Left lung (tissue), 10 donors: ENCODE data around the gene PALM. TPM values are rescaled to one million over a fixed set of nuclear protein-coding genes. Genes with fewer than 3 reads are reported as not detected.

Source experiments
- ATAC-seq: fragments of 200-7000 bp; cut with Tn5 transposase; one replicate; pipeline ENCODE4 v1.9.1; 2020; ENCODE audit warnings: moderate library complexity
- DNase-seq, 4 donors: peaks; one replicate each; pipeline ENCODE4 v3.0.0-alpha.2; 2013 to 2020
- H3K27ac ChIP-seq, 2 donors: fragments of 200-600 bp; sonication (generic) in 1 of 2; one replicate each; pipeline versions ENCODE4 v1.5.0 to v1.8.0; 2020 to 2021
- H3K27me3 ChIP-seq, 2 donors: fragments of 200-600 bp; sonication (generic) in 1 of 2; one replicate each; pipeline versions ENCODE4 v1.5.0 to v1.8.0; 2020 to 2021
- H3K36me3 ChIP-seq, 2 donors: fragments of 200-600 bp; sonication (generic) in 1 of 2; one replicate each; pipeline versions ENCODE4 v1.5.0 to v1.8.0; 2020 to 2021
- H3K4me1 ChIP-seq, 2 donors: fragments of 200-600 bp; one replicate each; pipeline ENCODE4 v1.8.0; 2021
- H3K4me3 ChIP-seq, 2 donors: fragments of 200-600 bp; sonication (generic) in 1 of 2; one replicate each; pipeline versions ENCODE4 v1.5.0 to v1.8.0; 2020 to 2021; ENCODE audit warnings: mild to moderate bottlenecking in 1 of 2
- H3K9me3 ChIP-seq, 2 donors: fragments of 200-600 bp; sonication (generic) in 1 of 2; one replicate each; pipeline versions ENCODE4 v1.5.0 to v1.8.0; 2020 to 2021
- CTCF ChIP-seq, 2 donors: fragments of 200-600 bp; sonication (generic) in 1 of 2; IDR thresholded peaks; one replicate each; pipeline versions ENCODE4 v1.5.0 to v1.8.0; 2021; ENCODE audit warnings: antibody characterized with exemption in 2 of 2
- intact Hi-C, 2 donors: fragments of 100-400 bp; cut with DNase I; formaldehyde crosslinking; loops; one replicate each; pipeline versions ENCODE4 v1.11.2 to v1.14.2; 2022
- polyA plus RNA-seq, 6 donors: library from polyadenylated mRNA; unstranded; fragments of 120-200 nt; gene quantifications; one replicate each; pipeline ENCODE4 v1.2.1, GENCODE V29; 2013; ENCODE audit not compliant: insufficient read length in 6 of 6
- total RNA-seq, 2 donors: library from RNA; stranded (reverse); fragmentation: NEBNext Ultra II Directional; extraction: Animal tissue kit (Norgen Biotek cat#: 25700); gene quantifications; one replicate each; pipeline ENCODE4 v1.2.1, GENCODE V29; 2021
- donor health status: DM: no; HTN: yes; CAD: no.
- donor health status: DM: no; HTN: no; CAD: no.

The PALM gene
- total and polyA plus RNA-seq, 8 donors = 30.2 to 59.7 (median 39.8) TPM

- Histone ChIP-seq H3K27me3 (no peaks in the 10 kb centered on the region), H3K4me1 (peaks cover 16 to 53% of the 10 kb centered on the region in 2 donors), H3K4me3 (no peak overlapping the region), H3K9me3 (no peaks in the 10 kb centered on the region), H3K36me3 (no peaks in the 10 kb centered on the region), H3K27ac (peak overlapping the region in 1 of 2 donors; percentile 71)
- ATAC-seq (no peak), DNase-seq (no peak)
- no peak for TF ChIP-seq CTCF (IDR thresholded peaks at IDR 0.05)
- intact Hi-C loops = no loop called here
Measured at GRCh38 chr19:787536-787935, 78.8 kb downstream of the PALM start.

- no peak overlapping the region for H3K4me3 ChIP-seq
- no peaks in the 10 kb centered on the region for H3K27me3 ChIP-seq
- H3K9me3 ChIP-seq = no peaks in the 10 kb centered on the region
- peak overlapping the region; percentile 62 to 71 for H3K27ac ChIP-seq
- intact Hi-C loops = no loop called here
- no peaks in the 10 kb centered on the region for H3K36me3 ChIP-seq
- ATAC-seq = no peak
- H3K4me1 ChIP-seq = peaks cover 8 to 51% of the 10 kb centered on the region in 2 donors
- no peak for TF ChIP-seq CTCF (IDR thresholded peaks at IDR 0.05)
- no peak for DNase-seq
Measured at GRCh38 chr19:788686-788982, 79.9 kb downstream of the PALM start.

- peak overlapping the region; percentile 62 to 71 for H3K27ac ChIP-seq
- H3K4me3 ChIP-seq = no peak overlapping the region
- H3K27me3 ChIP-seq = no peaks in the 10 kb centered on the region
- no peak for DNase-seq
- intact Hi-C loops = no loop called here
- H3K36me3 ChIP-seq = no peaks in the 10 kb centered on the region
- H3K4me1 ChIP-seq = peaks cover 8 to 46% of the 10 kb centered on the region in 2 donors
- no peaks in the 10 kb centered on the region for H3K9me3 ChIP-seq
- TF ChIP-seq CTCF (IDR thresholded peaks at IDR 0.05) = no peak
- peak; percentile 52 for ATAC-seq
Measured at GRCh38 chr19:788983-789700, 80.4 kb downstream of the PALM start.

- H3K4me3 ChIP-seq = no peak overlapping the region
- no peaks in the 10 kb centered on the region for H3K9me3 ChIP-seq
- H3K4me1 ChIP-seq = peaks cover 8 to 44% of the 10 kb centered on the region in 2 donors
- H3K27me3 ChIP-seq = no peaks in the 10 kb centered on the region
- ATAC-seq = no peak
- TF ChIP-seq CTCF (IDR thresholded peaks at IDR 0.05) = no peak
- H3K36me3 ChIP-seq = no peaks in the 10 kb centered on the region
- H3K27ac ChIP-seq = peak overlapping the region; percentile 62 to 71
- no peak for DNase-seq
- intact Hi-C loops = no loop called here
Measured at GRCh38 chr19:789701-790060, 80.9 kb downstream of the PALM start.

- Histone ChIP-seq H3K4me1 (peaks cover 8 to 50% of the 10 kb centered on the region in 2 donors), H3K9me3 (no peaks in the 10 kb centered on the region), H3K27me3 (no peaks in the 10 kb centered on the region), H3K27ac (peak overlapping the region; percentile 13 to 71), H3K36me3 (no peaks in the 10 kb centered on the region), H3K4me3 (no peak overlapping the region)
- intact Hi-C loops = no loop called here
- ATAC-seq = no peak
- no peak for DNase-seq
- TF ChIP-seq CTCF (IDR thresholded peaks at IDR 0.05) = no peak
Measured at GRCh38 chr19:791007-791566, 82.4 kb downstream of the PALM start.
